DMS153 treated with DMSO at 0.1 percent for 48 hours (cell line): ENCODE data around the gene MAGI1.
"Not testable (repeated sequence)": the region's sequence is repeated elsewhere in the genome, so short reads cannot be mapped to it uniquely, and the experiment has no call there.

Experiments used
- DNase-seq: peaks from one replicate; lab custom pipeline; 2025; ENCODE audit not compliant: unreplicated experiment; lab: John Stamatoyannopoulos, UW

Gene MAGI1

GRCh38 chr3:65879372-65879771 is 159.3 kb downstream of the MAGI1 start:
- DNase-seq, result no peak

- no peak for DNase-seq
These were observed 159.9 kb downstream of the MAGI1 start for GRCh38 chr3:65878831-65879230.

- no peak for DNase-seq
These were observed 161.6 kb downstream of the MAGI1 start for GRCh38 chr3:65877160-65877559.

- no peak for DNase-seq
These were observed 162.7 kb downstream of the MAGI1 start for GRCh38 chr3:65876028-65876420.

GRCh38 chr3:65875393-65876027 is 163.2 kb downstream of the MAGI1 start:
- DNase-seq, result no peak

- DNase-seq, result no peak
These were observed 164.8 kb downstream of the MAGI1 start for GRCh38 chr3:65873869-65874268.

- no peak for DNase-seq
These were observed 165.7 kb downstream of the MAGI1 start for GRCh38 chr3:65873028-65873427.

GRCh38 chr3:65871305-65872141 is 167.2 kb downstream of the MAGI1 start:
- DNase-seq, result peak; percentile 44

GRCh38 chr3:65869798-65870197 is 168.9 kb downstream of the MAGI1 start:
- DNase-seq, result peak; percentile 4

- DNase-seq, result no peak
These were observed 171.1 kb downstream of the MAGI1 start for GRCh38 chr3:65867463-65868210.

GRCh38 chr3:65864357-65864904 is 174.3 kb downstream of the MAGI1 start:
- DNase-seq, result no peak

GRCh38 chr3:65861718-65862117 is 177.0 kb downstream of the MAGI1 start:
- DNase-seq, result no peak

- DNase-seq, result not testable (repeated sequence)
These were observed 179.1 kb downstream of the MAGI1 start for GRCh38 chr3:65859612-65860011.

GRCh38 chr3:65858749-65859148 is 180.0 kb downstream of the MAGI1 start:
- no peak for DNase-seq

- no peak for DNase-seq
These were observed 181.4 kb downstream of the MAGI1 start for GRCh38 chr3:65857327-65857726.

GRCh38 chr3:65856907-65857306 is 181.8 kb downstream of the MAGI1 start:
- DNase-seq, result no peak

- no peak for DNase-seq
These were observed 183.2 kb downstream of the MAGI1 start for GRCh38 chr3:65855370-65856100.

GRCh38 chr3:65854606-65855304 is 184.0 kb downstream of the MAGI1 start:
- DNase-seq, result peak; percentile 45

GRCh38 chr3:65851827-65852226 is 186.9 kb downstream of the MAGI1 start:
- no peak for DNase-seq

- no peak for DNase-seq
These were observed 188.5 kb downstream of the MAGI1 start for GRCh38 chr3:65850261-65850660.
